Spleen (tissue), 11 donors: ENCODE measurements around the gene KIF12. TPM values are rescaled to one million over a fixed set of nuclear protein-coding genes. Genes with fewer than 3 reads are reported as not detected.
A peak's percentile ranks its signal among the peaks of the same experiment; 100 is the strongest.
"Not testable (repeated sequence)": the region's sequence is repeated elsewhere in the genome, so short reads cannot be mapped to it uniquely, and the experiment has no call there.

Experiments used
- DNase-seq: peaks from one replicate; pipeline ENCODE4 v3.0.0-alpha.2; 2020
- H3K27ac ChIP-seq, 8 donors: fragments of 200-600 bp; sonication (generic) in 7 of 8; 1 replicate in 4 of 8; 2 replicates in 4 of 8; pipeline versions ENCODE4 v1.5.0 to v1.8.0; 2016 to 2021; ENCODE audit warnings: inconsistent platforms in 4 of 8, mild to moderate bottlenecking in 4 of 8, moderate library complexity in 1 of 8
- H3K27me3 ChIP-seq, 7 donors: fragments of 200-600 bp; sonication (generic) in 6 of 7; replicated peaks in 1 of 7; 1 replicate in 4 of 7; 2 replicates in 3 of 7; pipeline versions ENCODE4 v1.5.0 to v1.8.0; 2016 to 2021; ENCODE audit warnings: inconsistent platforms in 3 of 7, mild to moderate bottlenecking in 1 of 7
- H3K36me3 ChIP-seq, 6 donors: fragments of 200-600 bp; sonication (generic) in 5 of 6; 1 replicate in 4 of 6; 2 replicates in 2 of 6; pipeline versions ENCODE4 v1.5.0 to v1.8.0; 2016 to 2021; ENCODE audit warnings: inconsistent platforms in 2 of 6
- H3K4me1 ChIP-seq, 6 donors: fragments of 200-600 bp; sonication (generic) in 5 of 6; 1 replicate in 3 of 6; 2 replicates in 3 of 6; pipeline versions ENCODE4 v1.5.0 to v1.8.0; 2016 to 2021; ENCODE audit warnings: inconsistent platforms in 3 of 6
- H3K4me3 ChIP-seq, 8 donors: fragments of 200-600 bp; sonication (generic) in 7 of 8; 1 replicate in 4 of 8; 2 replicates in 4 of 8; pipeline versions ENCODE4 v1.5.0 to v1.8.0; 2016 to 2021; ENCODE audit warnings: inconsistent platforms in 4 of 8, mild to moderate bottlenecking in 4 of 8, moderate library complexity in 2 of 8
- H3K9me3 ChIP-seq, 8 donors: fragments of 200-600 bp; sonication (generic) in 7 of 8; 1 replicate in 4 of 8; 2 replicates in 4 of 8; pipeline versions ENCODE4 v1.5.0 to v1.8.0; 2016 to 2021; ENCODE audit warnings: inconsistent platforms in 4 of 8
- POLR2A ChIP-seq, 3 donors: fragments of 450-650 bp; IDR thresholded peaks; one replicate each; pipeline ENCODE4 v1.5.1; 2017; ENCODE audit warnings: antibody characterized with exemption in 3 of 3, mild to moderate bottlenecking in 1 of 3
- POLR2AphosphoS5 ChIP-seq, 3 donors: sonication (generic); formaldehyde crosslinking; IDR thresholded peaks; one replicate each; pipeline ENCODE4 v1.5.1; 2017; ENCODE audit warnings: antibody characterized with exemption in 3 of 3
- WGBS, 5 donors: extraction: QIAGEN DNeasy Blood & Tissue Kit in 3 of 5; methylation state at CpG; one replicate each; pipeline versions ENCODE4 v1.1.5 to v1.1.7; 2013 to 2018; 5-methylcytosine and 5-hydroxymethylcytosine counted together
- intact Hi-C: fragments of 100-400 bp; cut with DNase I; formaldehyde crosslinking; loops from one replicate; pipeline ENCODE4 v1.15.0; 2023; ENCODE audit warnings: low total_unique reads
- polyA plus RNA-seq, 3 donors: library from polyadenylated mRNA; stranded (reverse); fragments of 200-250 nt; gene quantifications; one replicate each; pipeline ENCODE4 v1.2.1, GENCODE V29; 2013
- total RNA-seq, 7 donors: library from RNA; depleted of rRNA in 3 of 7; stranded (reverse); fragments of >200 nt in 3 of 7; fragmentation: NEBNext Ultra II Directional in 4 of 7; extraction: Animal tissue kit (Norgen Biotek cat#: 25700) in 4 of 7; gene quantifications; one replicate each; pipeline versions ENCODE4 v1.1.0 to v1.2.1, GENCODE V29; 2016 to 2021
- TF ChIP-seq, protein P1 (sequence below), 11 experiments: fragments of 200-600 bp in 7 of 11; fragments of 450-650 bp in 4 of 11; sonication (generic) in 4 of 11; IDR thresholded peaks in 8 of 11; conservative IDR thresholded peaks in 3 of 11; 1 replicate in 7 of 11; 2 replicates in 4 of 11; pipeline versions ENCODE4 v1.4.0 to v1.8.0; 2016 to 2021; ENCODE audit warnings: antibody characterized with exemption in 11 of 11, inconsistent platforms in 4 of 11, mild to moderate bottlenecking in 1 of 11
- donor health status: healthy with polysubstance abuse.
- donor health status: DM: no; HTN: no; CAD: no; lungs with moderate emphysema.
- donor health status: DM: no; HTN: no; CAD: no.
- donor health status: Bipolar disorder and iron deficiency.
- donor health status: healthy.
- donor health status: DM: no; HTN: no; CAD: no.
- donor health status: DM: yes; HTN: yes; CAD: no.

KIF12 gene
- total and polyA plus RNA-seq, 10 donors: 0.20 to 1.5 (median 0.26) TPM; not detected in 5

- H3K4me1 ChIP-seq: peaks cover 0 to 4% (median 0%) of the 10 kb centered on the region in 6 donors
- DNase-seq: no peak
- 78 to 93% (median 86%) methylated on average over 6 of the region's 6 CpGs for WGBS, 5 donors
- H3K27ac ChIP-seq: no peak overlapping the region
- no peaks in the 10 kb centered on the region for H3K9me3 ChIP-seq
- TF ChIP-seq POLR2AphosphoS5 (IDR thresholded peaks at IDR 0.05) (no peak), POLR2A (IDR thresholded peaks at IDR 0.05) (no peak)
- TF ChIP-seq, protein P1, sequence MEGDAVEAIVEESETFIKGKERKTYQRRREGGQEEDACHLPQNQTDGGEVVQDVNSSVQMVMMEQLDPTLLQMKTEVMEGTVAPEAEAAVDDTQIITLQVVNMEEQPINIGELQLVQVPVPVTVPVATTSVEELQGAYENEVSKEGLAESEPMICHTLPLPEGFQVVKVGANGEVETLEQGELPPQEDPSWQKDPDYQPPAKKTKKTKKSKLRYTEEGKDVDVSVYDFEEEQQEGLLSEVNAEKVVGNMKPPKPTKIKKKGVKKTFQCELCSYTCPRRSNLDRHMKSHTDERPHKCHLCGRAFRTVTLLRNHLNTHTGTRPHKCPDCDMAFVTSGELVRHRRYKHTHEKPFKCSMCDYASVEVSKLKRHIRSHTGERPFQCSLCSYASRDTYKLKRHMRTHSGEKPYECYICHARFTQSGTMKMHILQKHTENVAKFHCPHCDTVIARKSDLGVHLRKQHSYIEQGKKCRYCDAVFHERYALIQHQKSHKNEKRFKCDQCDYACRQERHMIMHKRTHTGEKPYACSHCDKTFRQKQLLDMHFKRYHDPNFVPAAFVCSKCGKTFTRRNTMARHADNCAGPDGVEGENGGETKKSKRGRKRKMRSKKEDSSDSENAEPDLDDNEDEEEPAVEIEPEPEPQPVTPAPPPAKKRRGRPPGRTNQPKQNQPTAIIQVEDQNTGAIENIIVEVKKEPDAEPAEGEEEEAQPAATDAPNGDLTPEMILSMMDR (IDR thresholded peaks at IDR 0.05 in 8 of 11, conservative IDR thresholded peaks at IDR 0.05 in 3 of 11): no peak
- intact Hi-C loops: loop anchor here (10.0 kb wide), 1 partner anchor 211 kb away; no protein-coding TSS in a partner anchor
- no peak overlapping the region for H3K4me3 ChIP-seq
- H3K36me3 ChIP-seq: no peaks in the 10 kb centered on the region
- peaks cover 0 to 2% (median 0%) of the 10 kb centered on the region in 7 donors for H3K27me3 ChIP-seq
Observed at GRCh38 chr9:114083666-114084065, 15.4 kb downstream of the KIF12 start.

DNA sequence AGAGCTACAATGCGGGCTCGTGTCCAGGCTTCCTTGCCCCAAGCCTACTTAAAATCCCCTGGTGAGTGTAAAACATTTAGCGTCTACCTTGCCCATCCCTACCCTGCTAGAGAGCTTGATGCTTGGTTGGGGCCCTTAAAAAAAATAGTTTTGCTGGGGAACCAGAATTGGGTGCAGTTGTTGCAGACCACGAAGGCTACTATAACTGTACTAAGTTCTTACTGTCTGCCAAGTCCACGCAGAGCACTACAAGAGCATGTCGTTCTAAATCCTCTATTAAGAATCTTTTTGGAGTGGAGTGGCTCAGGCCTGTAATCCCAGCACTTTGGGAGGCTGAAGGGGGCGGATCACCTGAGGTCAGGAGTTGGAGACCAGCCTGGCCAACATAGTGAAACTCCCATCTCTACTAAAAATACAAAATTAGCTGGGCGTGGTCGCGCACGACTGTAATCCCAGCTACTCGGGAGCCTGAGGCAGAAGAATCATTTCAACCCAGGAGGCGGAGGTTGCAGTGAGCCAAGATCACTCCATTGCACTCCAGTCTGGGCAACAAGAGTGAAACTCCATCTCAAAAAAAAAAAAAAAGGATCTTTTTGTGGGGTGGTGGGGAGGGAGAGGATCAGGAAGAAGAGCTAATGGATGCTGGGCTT, 16.2 kb downstream of the KIF12 start:
- H3K27ac ChIP-seq, H3K4me1 ChIP-seq, H3K9me3 ChIP-seq, H3K36me3 ChIP-seq, DNase-seq, H3K4me3 ChIP-seq: not testable (repeated sequence)
- H3K27me3 ChIP-seq: peaks cover 0 to 10% (median 0%) of the 10 kb centered on the region in 7 donors
- WGBS, 5 donors: 64 to 76% (median 70%) methylated on average over 13 of the region's 13 CpGs
- intact Hi-C loops: loop anchor here (10.0 kb wide), 1 partner anchor 212 kb away; no protein-coding TSS in a partner anchor

GRCh38 chr9:114082017-114082762, 16.9 kb downstream of the KIF12 start:
- H3K4me1 ChIP-seq: peaks cover 0 to 4% (median 0%) of the 10 kb centered on the region in 6 donors
- 51 to 57% (median 52%) methylated on average over 9 to 10 of the region's 10 CpGs for WGBS, 5 donors
- peaks cover 0 to 17% (median 0%) of the 10 kb centered on the region in 7 donors for H3K27me3 ChIP-seq
- TF ChIP-seq POLR2A (IDR thresholded peaks at IDR 0.05): no peak
- TF ChIP-seq, protein P1 (IDR thresholded peaks at IDR 0.05 in 8 of 11, conservative IDR thresholded peaks at IDR 0.05 in 3 of 11): peak; percentile 52 to 91 (median 85)
- no peak for TF ChIP-seq POLR2AphosphoS5 (IDR thresholded peaks at IDR 0.05)
- H3K27ac ChIP-seq: no peak overlapping the region
- no peak overlapping the region for H3K4me3 ChIP-seq
- no peaks in the 10 kb centered on the region for H3K9me3 ChIP-seq
- H3K36me3 ChIP-seq: no peaks in the 10 kb centered on the region
- intact Hi-C loops: loop anchor here (10.0 kb wide), 1 partner anchor 213 kb away; no protein-coding TSS in a partner anchor
- peak; percentile 88 for DNase-seq

GRCh38 chr9:114081441-114082016, 17.6 kb downstream of the KIF12 start:
- H3K27ac ChIP-seq: no peak overlapping the region
- intact Hi-C loops: loop anchor here (10.0 kb wide), 1 partner anchor 213 kb away; no protein-coding TSS in a partner anchor
- peaks cover 0 to 4% (median 0%) of the 10 kb centered on the region in 6 donors for H3K4me1 ChIP-seq
- peak; percentile 52 for DNase-seq
- no peak overlapping the region for H3K4me3 ChIP-seq
- WGBS, 5 donors: 84 to 89% (median 87%) methylated on average over 6 of the region's 6 CpGs
- no peaks in the 10 kb centered on the region for H3K9me3 ChIP-seq
- TF ChIP-seq POLR2AphosphoS5 (IDR thresholded peaks at IDR 0.05) (no peak), POLR2A (IDR thresholded peaks at IDR 0.05) (no peak)
- TF ChIP-seq, protein P1 (IDR thresholded peaks at IDR 0.05 in 8 of 11, conservative IDR thresholded peaks at IDR 0.05 in 3 of 11): no peak
- no peaks in the 10 kb centered on the region for H3K36me3 ChIP-seq
- peaks cover 0 to 24% (median 0%) of the 10 kb centered on the region in 7 donors for H3K27me3 ChIP-seq
